Liver (tissue), 9 donors: ENCODE measurements around the gene SRSF12. TPM values are rescaled to one million over a fixed set of nuclear protein-coding genes. Genes with fewer than 3 reads are reported as not detected.

Source experiments
- DNase-seq: peaks from one replicate; pipeline ENCODE4 v3.0.0-alpha.2; 2017; ENCODE audit warnings: low spot score
- H3K27ac ChIP-seq, 2 donors: one replicate each; pipeline ENCODE4 v1.7.0; 2013; ENCODE audit warnings: inconsistent platforms in 2 of 2, low read length in 2 of 2, control low read depth in 1 of 2, low read depth in 1 of 2, mild to moderate bottlenecking in 1 of 2
- H3K27me3 ChIP-seq, 4 donors: one replicate each; pipeline versions ENCODE4 v1.6.1 to v1.7.0; 2013; ENCODE audit warnings: low read length in 3 of 4, inconsistent platforms in 1 of 4, mild to moderate bottlenecking in 1 of 4, moderate library complexity in 1 of 4; ENCODE audit not compliant: control insufficient read depth in 4 of 4, insufficient read depth in 4 of 4
- H3K36me3 ChIP-seq, 4 donors: one replicate each; pipeline versions ENCODE4 v1.6.1 to v1.7.0; 2013; ENCODE audit warnings: low read length in 3 of 4, mild to moderate bottlenecking in 3 of 4, low read depth in 1 of 4, moderate library complexity in 1 of 4; ENCODE audit not compliant: control insufficient read depth in 4 of 4, insufficient read depth in 3 of 4
- H3K4me1 ChIP-seq, 4 donors: one replicate each; pipeline versions ENCODE4 v1.6.1 to v1.7.0; 2013; ENCODE audit warnings: low read length in 3 of 4, mild to moderate bottlenecking in 3 of 4, moderate library complexity in 1 of 4; ENCODE audit not compliant: control insufficient read depth in 4 of 4, insufficient read depth in 4 of 4
- H3K4me3 ChIP-seq, 3 donors: one replicate each; pipeline versions ENCODE4 v1.6.1 to v1.7.0; 2013; ENCODE audit warnings: low read length in 3 of 3, control low read depth in 1 of 3, low read depth in 1 of 3, mild to moderate bottlenecking in 1 of 3
- H3K9ac ChIP-seq, 2 donors: one replicate each; pipeline ENCODE4 v1.7.0; 2013; ENCODE audit warnings: low read length in 2 of 2, mild to moderate bottlenecking in 2 of 2, moderate library complexity in 2 of 2, control low read depth in 1 of 2, low read depth in 1 of 2
- H3K9me3 ChIP-seq, 4 donors: one replicate each; pipeline versions ENCODE4 v1.6.1 to v1.7.0; 2013; ENCODE audit warnings: low read length in 3 of 4; ENCODE audit not compliant: control insufficient read depth in 4 of 4
- EGR1 ChIP-seq, 2 donors: IDR thresholded peaks; 2 replicates each; pipeline ENCODE4 v1.6.1; 2016 to 2018; ENCODE audit warnings: antibody characterized with exemption in 2 of 2, low read depth in 2 of 2
- FOXA1 ChIP-seq: IDR thresholded peaks from 2 replicates; pipeline ENCODE4 v1.6.1; 2016; ENCODE audit warnings: antibody characterized with exemption
- GABPA ChIP-seq, 2 donors: IDR thresholded peaks in 1 of 2; conservative IDR thresholded peaks in 1 of 2; 2 replicates each; pipeline ENCODE4 v1.6.1; 2016; ENCODE audit warnings: antibody characterized with exemption in 2 of 2, mild to moderate bottlenecking in 1 of 2, moderate library complexity in 1 of 2
- HNF4A ChIP-seq, 2 donors: conservative IDR thresholded peaks; 2 replicates each; pipeline ENCODE4 v1.6.1; 2016; ENCODE audit warnings: antibody characterized with exemption in 2 of 2, mild to moderate bottlenecking in 2 of 2
- HNF4G ChIP-seq: IDR thresholded peaks from 2 replicates; pipeline ENCODE4 v1.6.1; 2016; ENCODE audit warnings: antibody characterized with exemption
- JUND ChIP-seq, 2 donors: IDR thresholded peaks; 2 replicates each; pipeline ENCODE4 v1.6.1; 2016; ENCODE audit warnings: antibody characterized with exemption in 2 of 2
- RAD21 ChIP-seq, 2 donors: IDR thresholded peaks; 2 replicates each; pipeline ENCODE4 v1.6.1; 2016; ENCODE audit warnings: antibody characterized with exemption in 2 of 2, mild to moderate bottlenecking in 2 of 2
- RXRA ChIP-seq, 2 donors: IDR thresholded peaks; 2 replicates each; pipeline ENCODE4 v1.6.1; 2017 to 2018; ENCODE audit warnings: antibody characterized with exemption in 2 of 2, mild to moderate bottlenecking in 1 of 2
- SP1 ChIP-seq: IDR thresholded peaks from 2 replicates; pipeline ENCODE4 v1.6.1; 2018; ENCODE audit warnings: antibody characterized with exemption, mild to moderate bottlenecking
- TAF1 ChIP-seq: conservative IDR thresholded peaks from 2 replicates; pipeline ENCODE4 v1.6.1; 2016; ENCODE audit warnings: antibody characterized with exemption, mild to moderate bottlenecking
- YY1 ChIP-seq: IDR thresholded peaks from 2 replicates; pipeline ENCODE4 v1.6.1; 2016; ENCODE audit warnings: antibody characterized with exemption, mild to moderate bottlenecking
- WGBS: extraction: QIAGEN DNeasy Blood & Tissue Kit; methylation state at CpG from one replicate; pipeline ENCODE4 v1.1.7; 2013; 5-methylcytosine and 5-hydroxymethylcytosine counted together
- polyA plus RNA-seq, 2 donors: library from polyadenylated mRNA; stranded (reverse) in 1 of 2; unstranded in 1 of 2; fragments of 200-250 nt in 1 of 2; fragments of >200 nt in 1 of 2; fragmentation: Nextera tagmentation in 1 of 2; extraction: Ambion mirVana in 1 of 2; gene quantifications; one replicate each; pipeline versions ENCODE4 v1.2.1 to v1.2.3, GENCODE V29; 2013 to 2015
- total RNA-seq, 2 donors: library from RNA; depleted of rRNA; stranded (reverse); fragments of >200 nt; gene quantifications; one replicate each; pipeline ENCODE4 v1.2.3, GENCODE V29; 2014
- TF ChIP-seq, protein P1 (sequence below): fragments of 150-350 bp; IDR thresholded peaks from 2 replicates; pipeline ENCODE4 v1.5.1; 2017; ENCODE audit warnings: improper control_type of control experiment, low read depth, low read length; ENCODE audit not compliant: missing input control
- TF ChIP-seq, protein P2 (sequence below): IDR thresholded peaks from 2 replicates; pipeline ENCODE4 v1.6.1; 2016; ENCODE audit warnings: antibody characterized with exemption, mild to moderate bottlenecking
- TF ChIP-seq, protein P3 (sequence below): IDR thresholded peaks from 2 replicates; pipeline ENCODE4 v1.6.1; 2016; ENCODE audit warnings: antibody characterized with exemption
- donor health status: healthy.
- donor health status: healthy.
- donor health status: healthy.
- donor health status: healthy.
- donor health status: healthy.

Gene SRSF12
- total and polyA plus RNA-seq, 4 donors: 0.17 to 1.0 (median 0.39) TPM

DNA sequence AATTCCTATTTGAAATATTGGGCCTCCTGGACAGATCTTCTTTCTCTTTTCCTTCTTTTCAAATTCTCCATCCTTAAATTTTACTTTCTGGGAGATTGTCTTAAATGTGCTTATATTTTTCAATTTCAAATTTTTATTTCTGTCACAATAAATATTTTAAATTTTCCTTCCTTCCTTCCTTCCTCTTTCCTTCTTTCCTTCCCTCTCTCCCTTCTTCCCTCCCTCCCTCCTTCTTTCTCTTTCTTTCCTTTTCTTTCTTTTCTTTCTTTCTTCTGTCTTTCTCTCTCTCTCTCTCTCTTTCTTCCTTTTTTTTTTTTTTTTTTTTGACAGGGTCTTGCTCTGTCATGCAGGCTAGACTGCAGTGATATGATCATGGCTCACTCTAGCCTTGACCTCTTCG, 54.0 kb downstream of the SRSF12 start:
- TF ChIP-seq, protein P1, sequence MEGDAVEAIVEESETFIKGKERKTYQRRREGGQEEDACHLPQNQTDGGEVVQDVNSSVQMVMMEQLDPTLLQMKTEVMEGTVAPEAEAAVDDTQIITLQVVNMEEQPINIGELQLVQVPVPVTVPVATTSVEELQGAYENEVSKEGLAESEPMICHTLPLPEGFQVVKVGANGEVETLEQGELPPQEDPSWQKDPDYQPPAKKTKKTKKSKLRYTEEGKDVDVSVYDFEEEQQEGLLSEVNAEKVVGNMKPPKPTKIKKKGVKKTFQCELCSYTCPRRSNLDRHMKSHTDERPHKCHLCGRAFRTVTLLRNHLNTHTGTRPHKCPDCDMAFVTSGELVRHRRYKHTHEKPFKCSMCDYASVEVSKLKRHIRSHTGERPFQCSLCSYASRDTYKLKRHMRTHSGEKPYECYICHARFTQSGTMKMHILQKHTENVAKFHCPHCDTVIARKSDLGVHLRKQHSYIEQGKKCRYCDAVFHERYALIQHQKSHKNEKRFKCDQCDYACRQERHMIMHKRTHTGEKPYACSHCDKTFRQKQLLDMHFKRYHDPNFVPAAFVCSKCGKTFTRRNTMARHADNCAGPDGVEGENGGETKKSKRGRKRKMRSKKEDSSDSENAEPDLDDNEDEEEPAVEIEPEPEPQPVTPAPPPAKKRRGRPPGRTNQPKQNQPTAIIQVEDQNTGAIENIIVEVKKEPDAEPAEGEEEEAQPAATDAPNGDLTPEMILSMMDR: no peak
- TF ChIP-seq JUND (IDR thresholded peaks at IDR 0.05): no peak
- no peaks in the 10 kb centered on the region for H3K27me3 ChIP-seq
- no peak overlapping the region for H3K27ac ChIP-seq
- no peak overlapping the region for H3K4me3 ChIP-seq
- H3K9me3 ChIP-seq: no peaks in the 10 kb centered on the region
- H3K4me1 ChIP-seq: peaks cover 4 to 11% (median 10%) of the 10 kb centered on the region in 4 donors
- 99% methylated on average over 1 of the region's 1 CpG for WGBS
- no peaks in the 10 kb centered on the region for H3K36me3 ChIP-seq
- no peak overlapping the region for H3K9ac ChIP-seq
- DNase-seq: no peak

DNA sequence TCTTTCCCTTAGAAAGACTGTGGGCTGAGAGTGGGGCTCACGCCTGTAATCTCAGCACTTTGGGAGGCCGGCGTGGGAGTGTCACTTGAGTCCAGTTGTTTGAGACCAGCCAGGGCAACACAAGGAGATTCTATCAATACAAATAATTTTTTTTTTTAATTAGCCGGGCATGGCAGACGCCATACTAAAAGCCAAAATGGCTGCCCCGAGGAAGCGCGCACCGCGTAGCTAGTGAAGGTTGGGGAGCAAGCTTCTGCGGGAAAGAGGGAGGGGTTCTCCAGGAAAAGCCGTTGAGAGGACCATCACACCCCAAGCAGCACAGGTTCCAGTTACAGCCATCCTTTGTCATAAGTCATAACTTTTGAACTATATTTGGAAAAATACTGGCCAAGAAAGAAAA, 58.6 kb downstream of the SRSF12 start:
- no peak for DNase-seq
- WGBS: 95% methylated on average over 12 of the region's 12 CpGs
- no peaks in the 10 kb centered on the region for H3K9me3 ChIP-seq
- H3K9ac ChIP-seq: no peak overlapping the region
- no peaks in the 10 kb centered on the region for H3K4me1 ChIP-seq
- TF ChIP-seq FOXA1 (no peak), SP1 (no peak), EGR1 (IDR thresholded peaks at IDR 0.05; ENCODE audit: low read depth in 2 of 2) (no peak), HNF4G (no peak), RAD21 (IDR thresholded peaks at IDR 0.05) (no peak), HNF4A (conservative IDR thresholded peaks at IDR 0.05) (no peak), GABPA (IDR thresholded peaks at IDR 0.05 in 1 of 2, conservative IDR thresholded peaks at IDR 0.05 in 1 of 2) (no peak), YY1 (no peak), TAF1 (no peak)
- TF ChIP-seq, protein P2, sequence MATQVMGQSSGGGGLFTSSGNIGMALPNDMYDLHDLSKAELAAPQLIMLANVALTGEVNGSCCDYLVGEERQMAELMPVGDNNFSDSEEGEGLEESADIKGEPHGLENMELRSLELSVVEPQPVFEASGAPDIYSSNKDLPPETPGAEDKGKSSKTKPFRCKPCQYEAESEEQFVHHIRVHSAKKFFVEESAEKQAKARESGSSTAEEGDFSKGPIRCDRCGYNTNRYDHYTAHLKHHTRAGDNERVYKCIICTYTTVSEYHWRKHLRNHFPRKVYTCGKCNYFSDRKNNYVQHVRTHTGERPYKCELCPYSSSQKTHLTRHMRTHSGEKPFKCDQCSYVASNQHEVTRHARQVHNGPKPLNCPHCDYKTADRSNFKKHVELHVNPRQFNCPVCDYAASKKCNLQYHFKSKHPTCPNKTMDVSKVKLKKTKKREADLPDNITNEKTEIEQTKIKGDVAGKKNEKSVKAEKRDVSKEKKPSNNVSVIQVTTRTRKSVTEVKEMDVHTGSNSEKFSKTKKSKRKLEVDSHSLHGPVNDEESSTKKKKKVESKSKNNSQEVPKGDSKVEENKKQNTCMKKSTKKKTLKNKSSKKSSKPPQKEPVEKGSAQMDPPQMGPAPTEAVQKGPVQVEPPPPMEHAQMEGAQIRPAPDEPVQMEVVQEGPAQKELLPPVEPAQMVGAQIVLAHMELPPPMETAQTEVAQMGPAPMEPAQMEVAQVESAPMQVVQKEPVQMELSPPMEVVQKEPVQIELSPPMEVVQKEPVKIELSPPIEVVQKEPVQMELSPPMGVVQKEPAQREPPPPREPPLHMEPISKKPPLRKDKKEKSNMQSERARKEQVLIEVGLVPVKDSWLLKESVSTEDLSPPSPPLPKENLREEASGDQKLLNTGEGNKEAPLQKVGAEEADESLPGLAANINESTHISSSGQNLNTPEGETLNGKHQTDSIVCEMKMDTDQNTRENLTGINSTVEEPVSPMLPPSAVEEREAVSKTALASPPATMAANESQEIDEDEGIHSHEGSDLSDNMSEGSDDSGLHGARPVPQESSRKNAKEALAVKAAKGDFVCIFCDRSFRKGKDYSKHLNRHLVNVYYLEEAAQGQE: no peak
- TF ChIP-seq, protein P3, sequence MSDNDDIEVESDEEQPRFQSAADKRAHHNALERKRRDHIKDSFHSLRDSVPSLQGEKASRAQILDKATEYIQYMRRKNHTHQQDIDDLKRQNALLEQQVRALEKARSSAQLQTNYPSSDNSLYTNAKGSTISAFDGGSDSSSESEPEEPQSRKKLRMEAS: no peak
- no peaks in the 10 kb centered on the region for H3K36me3 ChIP-seq
- H3K27me3 ChIP-seq: no peaks in the 10 kb centered on the region
- H3K4me3 ChIP-seq: no peak overlapping the region
- H3K27ac ChIP-seq: no peak overlapping the region

DNA sequence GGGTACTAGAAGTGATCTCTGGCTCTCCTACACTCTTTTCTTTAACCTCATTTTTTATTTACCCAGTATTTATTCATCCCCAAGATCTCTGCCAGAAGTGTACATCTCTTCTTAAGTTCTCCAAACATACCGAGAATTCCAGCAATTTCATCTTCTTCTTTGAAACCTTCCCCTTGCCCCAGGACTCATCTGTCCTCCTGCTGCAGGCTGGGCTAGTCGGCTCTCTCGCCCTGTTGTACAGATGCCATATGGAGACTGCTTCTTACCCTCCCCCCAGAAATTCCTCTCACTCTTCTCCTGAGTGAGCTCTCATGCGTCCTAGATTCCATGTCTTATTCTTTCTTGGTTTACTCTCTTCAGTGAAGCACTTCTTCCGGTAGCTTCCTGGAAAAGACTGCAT, 59.2 kb downstream of the SRSF12 start:
- no peak overlapping the region for H3K27ac ChIP-seq
- no peak for TF ChIP-seq RXRA (IDR thresholded peaks at IDR 0.05)
- no peak overlapping the region for H3K4me3 ChIP-seq
- no peak for DNase-seq
- H3K9ac ChIP-seq: no peak overlapping the region
- no peaks in the 10 kb centered on the region for H3K27me3 ChIP-seq
- no peaks in the 10 kb centered on the region for H3K36me3 ChIP-seq
- 74% methylated on average over 5 of the region's 5 CpGs for WGBS
- no peaks in the 10 kb centered on the region for H3K9me3 ChIP-seq
- H3K4me1 ChIP-seq: no peaks in the 10 kb centered on the region
